Activated T-helper 1 cell treated with anti-CD3 and anti-CD28 coated beads, Interleukin-2, amount 50 U/mL, for 16 hours (primary cell): ENCODE measurements around the gene TSPAN9.

Source experiments
- DNase-seq, 2 donors: peaks; one replicate each; pipeline ENCODE4 v3.0.0-alpha.2; 2020; ENCODE audit warnings: low read depth in 1 of 2, low spot score in 1 of 2

Gene TSPAN9

DNA sequence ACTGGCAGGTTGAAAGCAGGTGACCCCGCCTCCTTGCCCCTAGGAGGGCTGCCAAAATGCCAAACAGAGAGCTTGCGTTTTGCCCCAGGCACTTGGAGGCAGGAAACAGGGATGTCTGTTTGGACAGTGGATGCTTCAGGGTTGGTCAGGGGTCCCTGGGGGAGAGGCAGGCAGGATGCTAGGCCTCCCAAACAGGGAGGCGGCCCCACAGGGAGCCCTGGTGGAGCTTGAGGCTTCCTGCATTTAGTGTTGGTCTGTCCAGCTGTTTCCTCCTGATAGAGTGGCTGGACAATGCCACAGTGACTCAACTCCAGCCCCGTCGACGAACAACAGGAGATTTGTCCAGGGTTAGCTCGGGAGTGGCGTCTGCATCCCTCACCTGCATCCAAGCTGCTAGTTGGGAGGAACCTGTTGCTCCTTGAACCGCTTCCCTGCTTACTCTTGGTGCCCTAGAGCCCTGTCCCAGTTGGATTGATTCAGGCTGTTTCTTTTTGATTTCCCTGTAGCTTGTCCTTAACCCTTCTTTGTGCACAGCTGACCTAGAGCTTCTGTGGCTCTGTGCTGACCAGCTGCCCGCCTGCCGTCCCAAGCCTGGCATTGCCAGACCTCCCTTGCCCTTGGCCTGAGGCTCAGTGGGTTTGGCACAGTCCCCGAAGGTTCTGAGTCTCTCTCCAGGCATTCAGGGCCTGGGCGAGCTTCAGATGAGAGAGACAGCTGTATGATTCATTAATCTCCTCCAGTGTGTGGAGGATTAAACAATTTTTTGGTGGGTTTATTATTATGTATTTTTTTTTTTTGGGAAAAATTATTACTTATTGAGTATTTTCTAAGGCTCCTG lies 45.9 kb downstream of the TSPAN9 start:
- DNase-seq: no peak

DNA sequence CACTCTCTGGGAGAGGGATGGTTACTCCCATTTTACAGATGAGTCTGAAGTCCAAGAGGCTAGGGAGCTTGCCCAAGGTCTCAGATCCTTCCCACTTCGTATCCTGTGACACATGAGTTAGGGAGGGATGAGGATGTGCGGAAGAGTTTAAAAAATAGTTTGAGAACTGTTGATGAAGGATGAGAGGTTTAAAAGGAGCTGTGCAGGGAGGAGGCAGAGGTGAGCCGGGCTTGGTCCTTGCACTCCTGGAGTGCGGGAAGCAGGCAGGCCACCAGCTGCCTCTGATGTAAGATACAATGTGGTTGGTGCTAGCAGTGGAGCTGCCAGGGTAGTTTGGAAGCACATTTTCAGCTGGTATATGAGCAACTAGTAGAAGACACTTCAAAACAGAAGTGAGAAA lies 46.5 kb downstream of the TSPAN9 start:
- DNase-seq: no peak

DNA sequence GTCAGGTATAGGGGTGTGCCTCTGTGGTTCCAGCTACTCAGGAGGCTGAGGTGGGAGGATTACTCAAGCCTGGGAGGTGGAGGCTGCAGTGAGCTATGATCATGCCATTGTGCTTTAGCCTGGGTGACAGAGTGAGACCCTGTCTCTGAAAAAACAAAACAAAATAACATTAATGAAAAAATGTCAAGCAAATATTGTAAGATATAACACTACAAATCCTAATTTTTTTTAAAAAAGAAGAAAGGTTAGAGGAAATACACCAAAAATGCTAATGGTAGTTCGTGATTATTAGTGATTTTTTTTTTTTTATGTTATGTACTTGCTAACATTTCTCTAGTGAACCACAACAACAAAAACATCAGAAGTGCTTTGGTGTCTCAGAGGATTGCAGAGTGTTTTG lies 47.7 kb downstream of the TSPAN9 start:
- DNase-seq: no peak

GRCh38 chr12:3125674-3126073 lies 48.5 kb downstream of the TSPAN9 start:
- no peak for DNase-seq

DNA sequence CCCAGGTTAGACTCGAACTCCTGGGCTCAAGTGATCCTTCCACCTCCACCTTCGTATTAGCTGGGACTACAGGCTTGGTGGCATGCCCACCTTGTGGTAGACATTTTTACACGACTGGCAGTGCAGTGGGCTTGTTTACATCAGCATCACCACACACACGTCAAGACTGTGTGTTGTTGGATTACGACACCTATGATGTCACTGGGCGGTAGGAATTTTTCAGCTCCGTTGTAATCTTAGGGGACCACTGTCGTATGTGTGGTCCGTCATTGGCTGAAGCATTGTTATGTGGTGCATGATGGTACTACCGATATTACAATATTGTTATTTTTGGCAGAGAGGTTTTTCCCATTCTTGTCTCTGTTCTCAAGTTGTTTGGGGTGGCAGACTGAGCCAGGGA lies 50.7 kb downstream of the TSPAN9 start:
- no peak for DNase-seq

- DNase-seq: no peak
These were observed 51.5 kb downstream of the TSPAN9 start for GRCh38 chr12:3128498-3129293.

GRCh38 chr12:3129301-3130056 lies 52.3 kb downstream of the TSPAN9 start:
- DNase-seq: no peak

DNA sequence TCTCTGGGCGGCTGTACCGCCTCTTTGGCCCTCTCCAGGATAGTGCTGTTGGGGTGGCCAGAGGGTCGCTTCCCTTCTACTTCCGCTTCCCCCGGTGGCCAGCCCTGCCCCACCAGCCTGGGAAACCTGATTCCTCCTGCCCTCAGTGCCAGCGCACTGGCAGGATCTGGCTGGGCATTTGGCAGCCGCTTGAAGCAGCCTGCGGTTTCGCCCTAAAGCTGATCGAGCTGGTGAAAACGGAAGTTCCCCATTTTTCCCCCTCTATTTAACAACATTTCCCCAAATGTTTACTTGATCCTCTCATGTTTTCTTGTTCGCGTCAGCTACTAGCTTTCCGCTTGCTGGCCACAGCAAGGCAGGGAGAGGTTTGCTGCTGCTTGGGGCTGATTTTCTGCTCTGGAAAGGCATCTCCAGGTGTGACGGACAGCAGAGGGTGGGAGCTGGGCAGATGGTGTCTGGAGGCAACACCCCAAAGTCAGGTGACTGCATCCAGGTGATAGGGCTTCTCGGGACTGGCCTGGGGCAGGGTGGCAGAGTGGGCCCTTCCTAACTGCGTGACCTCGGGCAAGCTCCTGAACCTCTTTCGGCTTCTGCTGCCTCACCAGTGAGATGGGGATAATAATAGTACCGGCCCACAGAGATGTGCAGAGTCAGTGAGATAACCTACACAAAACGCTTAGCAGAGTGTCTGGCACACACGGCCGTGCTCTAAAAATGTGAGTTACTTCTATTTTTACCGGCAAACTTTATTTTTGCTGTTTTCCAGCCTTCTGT lies 53.1 kb downstream of the TSPAN9 start:
- no peak for DNase-seq

DNA sequence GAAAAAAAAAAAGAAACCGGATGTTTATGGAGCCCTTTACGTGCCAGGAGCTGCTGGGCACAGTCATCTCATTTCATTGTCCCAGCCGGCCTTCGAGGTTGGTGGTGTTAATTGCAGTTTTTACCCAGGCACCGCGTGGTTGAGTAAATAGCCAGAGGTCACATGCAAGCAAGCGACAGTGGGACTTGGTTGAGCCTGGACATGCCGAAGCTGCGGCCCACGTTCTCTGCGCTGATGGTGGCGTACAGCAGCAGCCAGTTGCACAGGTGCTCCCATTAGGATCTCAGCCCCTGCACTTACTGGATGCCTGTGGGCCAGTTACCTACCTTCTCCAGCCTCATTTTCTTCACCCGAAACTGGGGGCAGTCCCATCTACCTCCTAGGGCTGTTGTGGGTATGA lies 54.0 kb downstream of the TSPAN9 start:
- DNase-seq: no peak

- DNase-seq: no peak
These were observed 55.6 kb downstream of the TSPAN9 start for GRCh38 chr12:3132636-3133404.

DNA sequence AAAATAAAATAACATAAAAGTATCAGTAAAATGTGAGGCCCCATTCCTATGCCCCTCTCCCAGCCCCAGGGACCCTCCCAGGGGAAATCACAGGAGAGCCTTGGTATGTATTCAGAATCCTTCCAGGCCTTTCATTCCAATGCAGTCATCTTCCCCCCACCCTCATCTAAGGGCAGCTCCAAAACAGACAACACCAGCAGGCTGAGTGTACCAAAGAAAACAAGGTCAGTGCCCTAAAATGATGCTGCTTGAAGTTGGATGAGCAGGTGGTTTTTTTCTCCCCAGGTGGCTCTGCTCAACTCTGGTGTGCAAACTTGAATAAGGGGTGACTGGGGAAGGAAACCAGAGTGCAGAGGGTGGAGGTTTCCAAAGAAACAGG lies 56.2 kb downstream of the TSPAN9 start:
- no peak for DNase-seq

DNA sequence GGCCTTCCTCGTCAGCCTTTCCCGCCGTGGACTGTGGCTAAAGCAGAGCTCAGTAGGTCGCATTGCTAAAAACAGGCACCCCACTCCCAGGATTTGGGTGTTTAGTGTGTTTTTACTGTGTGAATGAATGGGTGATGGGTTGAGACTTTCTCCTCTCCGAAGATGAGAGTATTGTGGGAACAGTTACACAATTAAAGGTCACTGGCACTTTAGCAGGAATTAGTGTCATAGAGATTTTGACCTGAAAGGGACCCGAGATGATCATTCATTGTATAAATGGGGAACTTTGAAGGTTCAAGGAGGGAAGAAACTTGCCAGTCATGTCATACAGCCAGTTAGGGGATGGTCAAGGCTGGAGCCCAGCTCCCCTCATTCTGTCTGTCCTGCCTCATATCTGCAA lies 56.9 kb downstream of the TSPAN9 start:
- no peak for DNase-seq

GRCh38 chr12:3134526-3135135 lies 57.5 kb downstream of the TSPAN9 start:
- DNase-seq: no peak

GRCh38 chr12:3135522-3136461 lies 58.6 kb downstream of the TSPAN9 start:
- DNase-seq: peak; percentile 6 to 7

- DNase-seq: no peak
These were observed 59.6 kb downstream of the TSPAN9 start for GRCh38 chr12:3136641-3137267.

DNA sequence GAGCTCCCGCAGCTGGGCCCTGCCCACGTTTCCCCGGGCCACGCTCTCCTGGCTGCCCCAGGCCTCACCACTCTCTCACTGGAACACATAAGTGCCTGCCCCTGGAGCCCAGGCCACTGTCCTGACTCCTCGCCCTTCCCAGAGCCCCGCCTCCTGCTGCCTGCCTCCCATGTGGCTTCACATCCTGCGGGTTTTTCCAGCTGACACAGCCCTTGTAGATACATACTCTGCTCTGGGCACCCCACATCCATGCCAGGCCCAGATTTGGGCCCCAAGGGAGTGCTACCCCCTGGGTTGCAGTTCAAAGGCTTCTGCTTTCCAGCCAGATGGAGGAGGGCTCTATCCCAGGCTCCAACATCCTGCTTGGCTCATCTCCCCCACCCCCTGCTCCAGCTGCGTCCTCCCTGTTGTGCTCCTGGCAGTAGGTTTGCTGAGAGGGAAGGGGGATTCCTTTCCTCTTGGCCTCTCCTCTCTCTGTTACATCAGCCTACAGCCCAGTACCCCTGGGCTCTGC lies 60.1 kb downstream of the TSPAN9 start:
- DNase-seq: no peak

DNA sequence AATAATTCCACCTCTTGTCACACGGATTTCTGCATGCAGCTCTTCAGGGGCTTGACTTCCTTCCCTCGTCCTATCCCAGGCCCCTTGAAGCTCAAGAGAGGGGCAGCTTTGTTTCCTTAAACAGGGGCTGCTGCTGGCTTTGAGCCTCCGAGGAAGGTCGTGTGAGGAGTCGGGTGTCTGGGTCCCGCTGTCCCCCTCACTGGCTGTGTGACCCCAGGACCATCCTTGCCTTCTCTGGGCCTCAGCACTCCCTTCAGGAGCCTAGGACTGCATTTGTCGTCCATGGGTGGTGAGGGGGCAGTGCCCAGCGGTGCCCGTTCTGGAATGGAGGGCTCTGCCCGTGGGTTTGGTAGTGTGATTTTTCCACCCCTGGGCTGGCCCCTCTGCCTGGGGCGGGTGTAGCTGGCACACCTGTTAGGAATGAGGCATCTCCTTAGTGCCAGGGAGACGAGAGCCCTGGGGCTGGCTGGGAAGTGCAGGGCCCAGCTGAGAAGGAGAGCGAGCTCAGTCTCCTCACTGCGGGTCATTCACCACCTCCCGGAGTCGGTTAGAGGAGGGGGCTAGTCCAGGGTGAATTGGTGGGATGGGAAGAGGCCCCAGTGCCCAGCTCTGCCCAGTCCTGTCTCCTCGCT lies 60.8 kb downstream of the TSPAN9 start:
- no peak for DNase-seq
